Measurements from ENCODE around the gene SCML2. TPM values are rescaled to one million over a fixed set of nuclear protein-coding genes. Genes with fewer than 3 reads are reported as not detected.

The SCML2 gene
- total and polyA plus RNA-seq, 2 donors (not counting 1 experiment from before 2014, with no cell fraction given): 1.2 to 1.3 TPM

DNA sequence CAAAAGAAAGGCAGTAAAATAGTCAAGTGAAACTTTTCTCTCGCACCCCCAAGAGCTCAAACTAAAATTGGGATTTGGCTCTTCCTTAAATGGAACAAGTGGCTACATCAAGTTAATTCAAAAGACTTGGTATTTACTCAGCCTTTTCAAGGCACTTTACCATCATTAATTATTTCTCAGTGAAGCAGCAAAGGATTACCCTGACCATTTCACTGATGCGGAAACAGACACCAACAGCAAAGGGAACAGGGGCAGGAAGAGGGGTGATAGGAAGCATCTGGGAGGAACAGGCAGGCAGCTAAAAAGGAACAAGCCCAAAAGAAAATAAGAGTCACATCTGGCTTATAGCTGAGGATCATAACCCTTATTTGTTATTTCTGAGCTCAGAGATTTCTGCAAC lies 2.7 kb downstream of the SCML2 start:
- POLR2A ChIA-PET: no interaction called here
- no peak overlapping the region for H3K4me3 ChIP-seq (ENCODE audit: control extremely low read depth in 1 of 5, extremely low read depth in 1 of 5, insufficient read depth in 1 of 5, low read depth in 2 of 5, low read length in 4 of 5)
- TF ChIP-seq, protein P1, sequence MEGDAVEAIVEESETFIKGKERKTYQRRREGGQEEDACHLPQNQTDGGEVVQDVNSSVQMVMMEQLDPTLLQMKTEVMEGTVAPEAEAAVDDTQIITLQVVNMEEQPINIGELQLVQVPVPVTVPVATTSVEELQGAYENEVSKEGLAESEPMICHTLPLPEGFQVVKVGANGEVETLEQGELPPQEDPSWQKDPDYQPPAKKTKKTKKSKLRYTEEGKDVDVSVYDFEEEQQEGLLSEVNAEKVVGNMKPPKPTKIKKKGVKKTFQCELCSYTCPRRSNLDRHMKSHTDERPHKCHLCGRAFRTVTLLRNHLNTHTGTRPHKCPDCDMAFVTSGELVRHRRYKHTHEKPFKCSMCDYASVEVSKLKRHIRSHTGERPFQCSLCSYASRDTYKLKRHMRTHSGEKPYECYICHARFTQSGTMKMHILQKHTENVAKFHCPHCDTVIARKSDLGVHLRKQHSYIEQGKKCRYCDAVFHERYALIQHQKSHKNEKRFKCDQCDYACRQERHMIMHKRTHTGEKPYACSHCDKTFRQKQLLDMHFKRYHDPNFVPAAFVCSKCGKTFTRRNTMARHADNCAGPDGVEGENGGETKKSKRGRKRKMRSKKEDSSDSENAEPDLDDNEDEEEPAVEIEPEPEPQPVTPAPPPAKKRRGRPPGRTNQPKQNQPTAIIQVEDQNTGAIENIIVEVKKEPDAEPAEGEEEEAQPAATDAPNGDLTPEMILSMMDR (IDR thresholded peaks at IDR 0.05): no peak
- TF ChIP-seq EZH2 (IDR thresholded peaks at IDR 0.05; ENCODE audit: borderline replicate concordance, insufficient read depth, low read depth, low read length, poor library complexity, severe bottlenecking): no peak
- H3K9ac ChIP-seq (ENCODE audit: low read length): no peak overlapping the region
- H2AFZ ChIP-seq (ENCODE audit: insufficient read depth, low read depth, low read length, poor library complexity, severe bottlenecking): no peak overlapping the region
- ATAC-seq (ENCODE audit: low read depth) (no peak), DNase-seq (no peak)
- peaks cover 3 to 10% of the 10 kb centered on the region in 2 donors for H3K4me1 ChIP-seq (ENCODE audit: control insufficient read depth in 2 of 2, insufficient read depth in 2 of 2, low read length in 2 of 2)
- no peak overlapping the region for H3K27ac ChIP-seq (ENCODE audit: low read length in 2 of 2)
- Mint-ChIP-seq H3K4me1 (peaks cover 9% of the 10 kb centered on the region), H3K4me3 (no peak overlapping the region), H3K27me3 (peaks cover 7% of the 10 kb centered on the region), H3K27ac (no peak overlapping the region), H3K9me3 (ENCODE audit: insufficient read depth) (no peaks in the 10 kb centered on the region)
- no peaks in the 10 kb centered on the region for H4K20me1 ChIP-seq (ENCODE audit: control insufficient read depth, insufficient read depth, low read length, poor library complexity, severe bottlenecking)
- no CpG with 5 or more reads among the region's 2 CpGs for WGBS (ENCODE audit: insufficient coverage)
- H3K27me3 ChIP-seq (replicated peaks in 1 of 4; ENCODE audit: control extremely low read depth in 1 of 4, control insufficient read depth in 3 of 4, insufficient read depth in 4 of 4, low read length in 3 of 4): peaks cover 0 to 7% (median 7%) of the 10 kb centered on the region in 4 experiments
- H3K4me2 ChIP-seq (replicated peaks; ENCODE audit: low read depth, low read length, poor library complexity, severe bottlenecking): no peak overlapping the region
- no peaks in the 10 kb centered on the region for H3K79me2 ChIP-seq (ENCODE audit: control insufficient read depth, insufficient read depth, low read length)
- intact Hi-C loops (cut with micrococcal nuclease): loop anchor here (10.0 kb wide), 1 partner anchor 617 kb away; the partner anchor contains the start of gene SCML1
- H3K36me3 ChIP-seq (replicated peaks in 1 of 2; ENCODE audit: control extremely low read depth in 1 of 2, control insufficient read depth in 1 of 2, extremely low read depth in 1 of 2, insufficient read depth in 2 of 2, low read length in 1 of 2): no peaks in the 10 kb centered on the region
- CTCF ChIA-PET: interaction anchor here (0.7 kb wide), 1 partner anchor 1475 kb away, joined by 6 read pairs; no protein-coding TSS in a partner anchor
- H3K9me3 ChIP-seq (ENCODE audit: control extremely low read depth in 1 of 3, control insufficient read depth in 2 of 3, insufficient read depth in 1 of 3, low read length in 2 of 3): no peaks in the 10 kb centered on the region

DNA sequence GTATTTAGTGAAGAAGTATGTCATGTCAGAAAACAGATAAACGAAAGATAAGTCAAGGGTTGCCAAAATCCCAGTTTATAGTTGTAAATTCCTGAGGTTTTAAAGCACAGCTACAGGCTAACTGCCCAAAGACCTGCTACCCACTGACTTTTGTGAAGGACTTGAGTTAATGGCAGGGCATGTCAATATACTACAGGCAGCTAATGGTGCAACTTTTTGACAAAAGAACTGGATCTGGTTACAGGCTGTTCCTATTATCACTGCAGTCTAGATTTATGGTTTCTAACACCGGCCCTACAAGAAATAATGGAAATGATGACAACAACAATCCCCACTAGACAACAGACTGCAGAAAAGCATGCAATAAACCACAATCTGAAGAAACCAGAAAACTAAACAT lies 6.4 kb downstream of the SCML2 start:
- Histone ChIP-seq H3K27ac (ENCODE audit: low read length in 2 of 2) (no peak overlapping the region), H3K27me3 (replicated peaks in 1 of 4; ENCODE audit: control extremely low read depth in 1 of 4, control insufficient read depth in 3 of 4, insufficient read depth in 4 of 4, low read length in 3 of 4) (peaks cover 0 to 7% (median 4%) of the 10 kb centered on the region in 4 experiments), H4K20me1 (ENCODE audit: control insufficient read depth, insufficient read depth, low read length, poor library complexity, severe bottlenecking) (no peaks in the 10 kb centered on the region), H3K9ac (ENCODE audit: low read length) (no peak overlapping the region), H3K9me3 (ENCODE audit: control extremely low read depth in 1 of 3, control insufficient read depth in 2 of 3, insufficient read depth in 1 of 3, low read length in 2 of 3) (no peaks in the 10 kb centered on the region), H3K4me2 (replicated peaks; ENCODE audit: low read depth, low read length, poor library complexity, severe bottlenecking) (no peak overlapping the region), H3K79me2 (ENCODE audit: control insufficient read depth, insufficient read depth, low read length) (peaks cover 8% of the 10 kb centered on the region), H3K36me3 (replicated peaks in 1 of 2; ENCODE audit: control extremely low read depth in 1 of 2, control insufficient read depth in 1 of 2, extremely low read depth in 1 of 2, insufficient read depth in 2 of 2, low read length in 1 of 2) (no peaks in the 10 kb centered on the region), H3K4me3 (ENCODE audit: control extremely low read depth in 1 of 5, extremely low read depth in 1 of 5, insufficient read depth in 1 of 5, low read depth in 2 of 5, low read length in 4 of 5) (no peak overlapping the region), H3K4me1 (ENCODE audit: control insufficient read depth in 2 of 2, insufficient read depth in 2 of 2, low read length in 2 of 2) (no peaks in the 10 kb centered on the region), H2AFZ (ENCODE audit: insufficient read depth, low read depth, low read length, poor library complexity, severe bottlenecking) (no peak overlapping the region)
- Mint-ChIP-seq H3K27me3 (peaks cover 7% of the 10 kb centered on the region), H3K4me3 (no peak overlapping the region), H3K9me3 (ENCODE audit: insufficient read depth) (no peaks in the 10 kb centered on the region), H3K27ac (no peak overlapping the region), H3K4me1 (no peaks in the 10 kb centered on the region)
- ChIA-PET POLR2A (no interaction called here), CTCF (no interaction called here)
- intact Hi-C loops (cut with micrococcal nuclease): no loop called here
- WGBS (ENCODE audit: insufficient coverage): no CpG with 5 or more reads among the region's 2 CpGs
- TF ChIP-seq, protein P1 (IDR thresholded peaks at IDR 0.05): no peak
- TF ChIP-seq EZH2 (IDR thresholded peaks at IDR 0.05; ENCODE audit: borderline replicate concordance, insufficient read depth, low read depth, low read length, poor library complexity, severe bottlenecking): no peak
- ATAC-seq (ENCODE audit: low read depth) (no peak), DNase-seq (no peak)

Measured in B cell (primary cell).